COLO668 (cell line): ENCODE results near the gene FOXO3.
A peak's percentile ranks its signal among the peaks of the same experiment; 100 is the strongest.

Experiments used
- DNase-seq: peaks from one replicate; lab custom pipeline; 2025; ENCODE audit not compliant: unreplicated experiment; lab: John Stamatoyannopoulos, UW

The FOXO3 gene

DNA sequence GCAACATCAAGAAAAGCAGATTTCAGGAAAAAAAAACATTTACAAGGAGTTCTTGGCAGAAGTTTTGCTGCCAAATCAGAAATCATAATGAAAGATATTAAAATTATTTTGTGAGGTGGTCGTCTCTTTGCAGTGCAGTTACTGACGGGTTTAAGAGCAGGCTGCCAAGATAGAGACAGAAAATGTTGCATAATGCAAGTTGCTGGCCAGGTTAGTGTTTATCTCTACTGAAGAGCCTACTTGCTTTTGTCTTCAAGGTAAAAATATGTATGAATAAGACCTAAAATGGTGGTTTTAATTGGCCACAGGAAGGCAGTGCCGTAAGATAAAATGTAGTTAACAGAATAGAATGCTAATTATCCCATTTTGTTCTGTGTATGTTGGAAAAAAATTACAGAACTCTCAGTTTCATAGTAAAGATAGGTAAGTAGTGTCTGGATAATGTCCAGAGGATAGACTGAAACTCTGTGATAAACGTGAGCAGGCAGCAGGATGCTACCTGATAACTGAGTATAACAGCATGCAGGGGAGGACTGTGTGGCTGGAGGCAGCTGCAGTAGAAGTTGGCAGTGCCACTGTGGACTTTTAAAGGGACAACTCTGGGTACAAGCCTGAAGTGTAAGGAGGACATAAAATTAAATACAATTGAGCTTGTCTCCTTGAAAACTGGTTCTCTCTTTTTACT, 13.9 kb downstream of the FOXO3 start:
- DNase-seq, result no peak

DNA sequence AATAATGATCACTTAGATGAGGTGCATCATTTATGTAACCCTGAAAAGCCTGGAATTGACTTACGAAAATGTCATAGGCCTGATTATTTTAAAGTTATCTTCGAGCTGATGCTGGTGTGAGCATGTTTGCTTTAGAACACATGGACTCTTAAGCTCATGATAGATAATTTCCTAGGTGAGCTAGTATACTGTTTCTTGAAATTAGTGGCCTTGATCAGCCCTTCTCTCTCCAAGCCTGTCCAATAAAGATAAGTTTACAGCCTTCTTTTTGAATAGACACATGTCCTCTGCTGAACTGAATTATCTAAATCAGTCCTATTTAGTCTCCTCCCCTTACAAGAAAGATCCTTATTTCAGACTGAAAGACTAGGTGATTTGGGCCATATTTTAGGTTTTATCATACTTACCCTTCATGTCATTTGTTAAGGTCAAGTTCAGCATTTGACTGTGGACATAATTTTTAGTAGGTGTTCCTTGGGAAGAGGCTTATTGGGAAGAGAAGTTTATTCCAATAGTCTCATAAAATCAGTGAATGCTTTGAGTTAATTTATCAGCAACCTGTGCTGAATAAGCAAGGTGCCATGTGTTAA, 15.3 kb downstream of the FOXO3 start:
- DNase-seq, result no peak

DNA sequence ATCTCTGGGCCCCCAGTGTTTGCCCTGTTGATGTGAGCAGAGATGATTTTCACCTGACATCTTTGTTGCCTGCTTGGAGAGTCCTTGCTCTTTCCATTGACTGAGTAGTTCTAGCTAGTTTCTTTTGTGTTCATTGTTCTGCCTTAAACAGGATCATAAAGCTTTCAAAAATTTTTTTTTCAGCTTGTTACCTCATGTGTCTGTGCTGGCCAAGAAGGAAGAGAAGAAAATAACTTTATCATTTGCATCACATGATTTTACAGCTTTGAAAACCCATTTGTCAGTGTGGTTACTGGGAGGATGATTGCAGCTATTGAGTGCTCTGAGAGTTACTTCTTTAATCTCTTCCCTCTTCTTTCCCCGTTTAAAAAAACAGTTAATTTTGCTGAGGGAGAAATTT, 16.0 kb downstream of the FOXO3 start:
- DNase-seq, result no peak

DNA sequence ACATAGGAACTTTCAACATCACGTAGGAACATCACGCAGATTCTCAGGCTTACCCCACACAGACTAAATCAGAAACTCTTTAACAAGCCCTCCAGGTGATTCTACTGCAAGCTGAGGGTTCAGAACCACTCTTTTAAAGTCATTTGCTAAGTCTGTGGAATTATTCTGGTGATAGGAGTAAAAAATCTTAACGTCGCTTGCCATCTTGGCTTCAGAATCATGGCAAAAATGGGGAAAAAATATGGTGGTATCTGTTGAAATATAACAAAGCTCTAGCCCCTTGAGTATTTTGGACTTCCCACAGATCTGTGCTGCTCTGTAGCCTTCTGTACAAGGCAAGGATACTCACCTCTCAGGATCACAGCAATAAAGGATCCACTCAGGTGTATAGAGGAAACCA, 17.4 kb downstream of the FOXO3 start:
- DNase-seq, result no peak

DNA sequence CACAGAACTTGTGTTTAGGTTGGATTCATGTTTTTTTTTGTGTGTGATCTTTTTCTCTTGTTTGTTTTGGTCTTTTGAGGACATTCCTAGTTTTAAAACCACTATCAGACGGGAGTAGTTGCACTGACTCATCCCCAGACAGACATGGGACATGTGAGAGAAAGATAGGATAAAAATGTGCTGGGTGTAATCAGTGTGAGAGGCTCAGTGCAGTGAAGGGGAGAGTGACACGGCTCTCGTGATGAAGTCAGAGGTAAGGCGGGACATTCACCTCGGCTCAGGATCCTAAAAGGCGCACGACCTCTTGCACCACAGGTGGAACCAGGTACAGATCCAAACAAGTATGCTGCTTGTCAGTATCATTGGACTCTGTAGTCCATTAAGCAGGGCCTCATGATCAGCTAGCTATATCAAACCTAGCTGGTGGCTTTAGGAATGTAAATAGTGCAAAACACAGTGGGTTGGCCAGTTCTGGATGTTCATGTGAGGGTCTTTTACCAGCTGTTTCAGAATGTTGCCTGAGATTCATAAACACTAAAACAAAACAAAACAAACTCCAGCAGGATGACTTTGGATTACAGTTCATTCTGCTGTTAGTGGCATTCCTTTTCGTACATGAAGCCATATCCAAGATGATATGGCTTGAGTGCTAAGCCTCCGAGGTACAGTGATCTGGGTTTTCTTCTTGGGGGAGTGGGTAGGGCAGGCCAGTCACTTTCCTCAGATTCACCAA, 18.0 kb downstream of the FOXO3 start:
- DNase-seq, result no peak

DNA sequence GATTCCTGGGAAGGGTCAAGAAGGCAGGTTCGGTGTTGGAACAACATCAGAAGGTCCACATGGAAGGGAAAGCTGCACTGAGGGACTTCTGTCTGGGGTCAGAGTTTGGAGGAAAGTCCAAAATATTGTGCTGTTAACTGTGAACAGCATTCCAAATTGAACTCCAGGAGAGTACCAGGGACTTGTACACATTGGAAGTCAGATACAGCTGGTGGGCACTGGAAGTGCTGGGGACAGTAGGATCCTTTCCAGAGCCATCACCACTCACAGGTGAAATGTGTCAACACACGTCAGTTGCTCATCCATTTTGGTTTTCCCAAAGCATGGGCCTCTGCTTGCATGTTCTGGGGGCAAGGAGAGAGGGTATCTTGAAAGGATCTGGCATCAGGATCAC, 18.6 kb downstream of the FOXO3 start:
- DNase-seq, result no peak

DNA sequence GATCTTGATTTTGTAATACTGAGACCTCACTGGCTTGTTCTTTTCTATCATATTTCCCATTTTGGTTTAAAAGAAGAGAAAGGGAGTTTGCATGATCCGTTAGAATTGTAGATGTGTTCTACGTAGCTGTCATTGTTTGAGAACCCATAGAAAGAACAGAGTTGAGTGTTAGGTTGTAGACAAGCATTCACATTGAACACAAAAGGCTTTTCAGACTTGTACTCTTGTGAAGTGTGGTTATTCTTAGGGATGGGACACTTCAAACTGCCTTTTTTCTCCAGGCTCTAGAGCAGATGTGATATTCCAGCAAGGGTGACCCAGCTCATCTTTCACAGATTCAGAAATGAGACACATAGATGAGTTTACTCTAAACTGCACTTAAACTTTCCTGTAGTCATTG, 19.9 kb downstream of the FOXO3 start:
- no peak for DNase-seq

DNA sequence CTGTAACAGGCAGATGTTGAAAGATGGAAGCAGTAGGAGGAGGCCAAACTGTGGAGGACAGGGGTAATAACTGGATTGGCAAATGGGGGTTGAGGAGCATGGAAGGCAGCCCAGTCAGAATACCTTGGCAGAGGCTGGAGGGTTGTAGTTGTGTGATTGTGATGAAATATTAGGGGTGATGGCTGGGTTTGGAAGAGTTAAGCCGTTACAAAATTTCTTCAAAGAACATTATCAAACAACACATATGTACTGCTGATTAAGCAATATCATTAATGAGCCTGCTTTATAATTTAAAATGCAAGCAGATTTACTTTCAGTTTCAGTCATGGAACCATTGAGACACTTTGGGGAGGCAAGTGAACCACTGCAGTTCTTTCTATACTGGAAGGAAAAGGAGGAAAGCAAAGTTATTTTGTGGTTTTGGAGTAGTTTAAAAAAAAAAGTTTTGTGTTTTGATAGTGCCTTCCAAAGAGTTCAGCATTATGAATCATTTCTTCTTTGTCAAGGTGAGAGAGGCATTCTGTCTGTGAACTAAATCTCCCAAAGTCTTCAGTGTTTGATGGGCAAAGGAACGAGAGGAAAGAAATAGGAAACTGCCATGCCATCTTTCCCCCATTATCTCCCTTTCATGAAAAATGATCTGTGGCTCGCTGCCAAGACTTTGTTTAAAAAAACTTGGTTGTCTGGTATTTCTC, 20.7 kb downstream of the FOXO3 start:
- peak; percentile 26 for DNase-seq

DNA sequence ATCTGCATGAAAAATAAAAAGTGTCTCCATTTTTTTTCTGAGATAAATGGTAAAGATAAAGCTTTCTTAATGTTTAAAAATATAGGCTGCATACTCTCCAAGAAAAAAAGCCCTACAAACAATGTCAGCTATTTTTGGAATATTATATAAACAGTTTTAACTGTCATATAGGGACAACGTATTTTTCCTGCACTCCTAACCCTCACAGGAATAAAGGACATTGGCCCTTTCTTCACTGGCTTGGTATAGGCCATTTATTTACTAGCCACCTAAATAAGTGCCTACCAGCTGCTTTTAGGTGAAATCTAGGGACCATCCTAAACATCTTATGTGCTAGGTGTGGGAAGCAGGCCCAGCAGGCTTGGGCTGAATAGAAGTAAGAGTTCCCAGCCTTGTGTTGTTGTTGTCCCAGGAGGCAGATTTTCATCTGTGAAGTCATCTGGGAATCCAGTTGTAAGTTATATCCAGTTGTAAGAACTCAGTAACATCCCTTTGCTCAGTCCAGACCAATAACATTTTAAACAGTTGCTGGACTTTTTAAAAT, 21.3 kb downstream of the FOXO3 start:
- no peak for DNase-seq

DNA sequence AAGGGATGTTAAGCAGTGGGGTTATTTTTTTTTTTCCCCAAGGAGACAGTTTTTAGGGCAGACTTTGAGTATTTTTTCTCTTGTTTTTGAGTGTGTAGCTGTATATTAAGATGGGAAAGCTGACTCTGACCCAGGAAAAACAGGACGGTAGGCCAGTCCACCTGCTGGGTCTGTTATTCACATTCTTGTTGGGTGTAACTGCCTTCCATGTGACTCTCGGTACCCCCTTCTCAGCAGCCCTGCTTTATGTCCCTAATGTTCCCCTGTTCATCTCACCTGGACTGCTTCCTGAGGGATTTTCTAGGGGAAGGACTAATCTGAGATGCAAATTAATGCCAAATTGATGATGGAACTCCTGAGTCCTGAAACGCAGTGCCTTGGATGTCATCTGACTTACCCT, 21.9 kb downstream of the FOXO3 start:
- DNase-seq, result no peak

DNA sequence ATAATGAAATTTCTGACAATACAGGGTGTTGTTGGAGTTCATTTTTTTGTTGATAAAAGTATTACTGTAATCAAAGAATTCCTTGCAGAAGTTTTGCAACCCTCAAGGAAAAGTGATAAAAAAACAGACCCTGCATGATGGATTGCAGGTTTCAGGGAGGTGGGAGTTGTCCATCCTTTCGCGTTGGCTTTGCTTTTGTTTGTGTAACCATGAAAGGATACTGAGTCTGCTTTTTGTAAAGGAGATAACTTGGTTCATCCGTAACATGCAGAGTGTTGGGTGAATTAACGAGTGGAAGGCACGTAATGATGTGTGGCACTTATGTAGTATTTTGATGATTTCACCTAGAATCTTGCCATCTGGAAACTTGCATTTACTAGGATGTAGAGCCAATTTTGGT, 23.6 kb downstream of the FOXO3 start:
- no peak for DNase-seq

DNA sequence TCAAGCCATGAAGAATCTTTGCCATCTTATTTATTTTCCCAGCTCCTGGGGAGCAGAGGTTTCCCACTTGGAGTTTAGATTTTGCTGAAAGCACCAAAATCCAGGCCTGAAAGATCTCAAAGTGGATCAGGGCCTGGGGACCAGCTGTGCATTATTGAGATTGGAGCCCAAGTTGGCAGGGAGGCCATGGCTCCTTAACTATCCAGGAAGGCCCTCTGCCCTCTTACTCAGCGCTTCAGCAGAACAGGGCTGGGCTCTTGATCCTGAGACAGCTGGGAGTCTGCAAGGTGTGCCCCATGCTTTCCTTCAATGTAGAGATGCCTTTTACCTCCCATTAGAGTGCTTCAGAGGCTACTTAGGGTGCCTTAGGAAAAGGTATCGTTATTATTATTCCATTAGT, 24.6 kb downstream of the FOXO3 start:
- DNase-seq, result no peak

DNA sequence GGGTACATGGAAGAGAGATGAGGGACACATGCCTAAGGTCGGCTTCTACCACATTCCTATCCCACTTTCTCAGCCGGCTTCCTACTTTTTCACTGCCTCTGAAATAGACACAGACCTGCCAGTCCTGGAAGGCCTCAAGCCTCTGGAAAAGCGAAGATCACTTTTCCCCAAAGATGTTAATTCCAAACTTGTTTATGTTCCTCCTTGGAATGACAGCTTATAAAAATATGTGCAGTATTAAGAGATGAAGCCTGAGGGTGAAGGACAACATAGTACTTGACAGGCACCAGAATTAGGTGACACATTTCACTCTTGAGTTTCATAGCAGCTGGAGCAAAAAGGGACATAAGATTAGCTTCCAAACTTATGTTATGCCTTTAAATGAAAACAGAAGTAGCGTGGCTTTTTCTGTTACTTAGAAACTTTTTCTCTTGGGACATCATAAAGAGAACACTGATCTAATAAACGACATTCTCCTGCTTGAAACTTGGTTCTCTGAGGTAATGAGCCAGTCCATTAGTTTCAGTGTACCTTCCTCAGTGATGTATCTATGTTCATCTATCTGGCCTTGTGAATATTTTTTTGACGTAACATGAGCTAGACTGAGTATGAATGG, 25.3 kb downstream of the FOXO3 start:
- DNase-seq, result no peak

DNA sequence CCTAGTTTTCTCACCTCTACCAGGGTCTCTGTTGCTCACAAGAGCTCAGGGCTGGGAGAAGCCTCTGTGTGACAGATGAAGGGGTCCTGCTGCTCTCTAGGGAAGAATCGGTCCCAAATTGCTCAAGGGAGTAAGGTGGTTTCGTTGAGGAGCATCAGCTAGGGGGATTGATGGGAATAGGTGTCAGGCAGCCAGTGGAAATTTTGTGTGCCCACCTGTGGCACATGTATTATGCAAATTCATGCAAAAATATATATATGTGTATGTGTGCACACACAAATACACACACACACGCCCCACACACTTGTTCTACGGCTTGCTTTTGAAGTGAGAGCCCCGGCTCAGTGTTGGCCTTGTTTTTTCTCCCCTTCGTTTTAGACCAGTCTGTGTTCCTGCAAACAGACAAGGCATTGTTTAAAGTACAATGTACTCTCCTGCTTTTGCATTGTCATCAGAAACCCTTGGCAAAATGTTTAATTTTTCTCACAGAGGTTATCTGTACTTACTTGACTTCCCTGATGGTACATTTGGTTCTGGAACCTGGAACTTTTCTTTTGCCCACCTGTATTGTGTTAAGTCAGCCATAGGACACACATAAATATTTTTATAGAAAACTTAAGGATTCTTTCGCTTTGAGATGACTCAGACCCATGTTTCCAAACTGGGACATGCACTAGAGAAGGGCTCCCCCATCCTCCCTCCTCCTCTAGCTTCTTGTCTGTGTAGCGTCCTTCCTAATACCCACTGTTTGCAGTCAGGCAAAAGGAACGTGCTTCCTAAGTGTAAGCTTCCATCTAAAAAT, 26.7 kb downstream of the FOXO3 start:
- no peak for DNase-seq

DNA sequence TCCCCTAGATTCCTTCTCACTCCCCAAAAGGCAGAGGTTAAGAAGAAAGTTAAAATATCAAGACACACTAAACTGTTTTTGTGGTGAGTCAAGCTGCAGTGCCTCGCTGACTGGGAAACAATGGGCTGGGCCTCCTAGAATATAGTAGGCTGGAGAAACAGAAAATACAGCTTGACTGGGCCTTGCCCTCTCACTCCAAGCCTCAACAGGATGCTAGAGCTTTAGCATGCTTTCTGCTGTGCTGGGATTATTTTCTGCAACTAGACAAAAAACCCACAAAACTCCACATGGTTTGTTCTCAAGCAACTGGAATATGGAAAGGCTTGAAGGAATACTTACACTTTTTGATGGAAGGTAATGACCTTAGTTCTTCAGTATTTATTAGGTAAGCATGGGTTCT, 27.9 kb downstream of the FOXO3 start:
- DNase-seq, result no peak

DNA sequence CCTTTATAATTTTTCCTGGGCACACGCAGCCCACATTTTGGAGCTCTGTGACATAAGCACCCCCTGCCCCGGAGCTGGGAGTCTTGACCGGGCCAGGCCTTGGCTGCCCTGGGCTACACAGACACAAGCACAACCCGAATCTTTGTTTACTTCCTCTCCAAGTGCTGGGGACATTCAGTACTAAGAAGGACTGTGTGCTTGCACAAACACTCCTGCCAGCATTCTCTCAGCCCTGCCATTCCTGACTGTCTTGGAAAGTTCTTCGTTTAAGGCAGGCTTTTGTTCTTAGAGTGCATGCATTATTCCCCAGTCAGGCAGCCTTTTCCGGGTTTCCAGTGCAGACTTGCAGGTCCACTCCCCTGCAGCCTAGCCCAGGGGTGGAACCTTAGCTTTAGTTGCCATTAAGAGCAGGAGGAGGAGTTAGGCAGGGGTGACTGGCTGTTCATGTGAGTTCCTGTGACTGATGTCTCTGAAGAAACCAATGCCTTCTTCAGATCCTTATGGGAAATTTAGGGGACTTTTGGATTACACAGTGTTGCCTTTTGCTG, 28.6 kb downstream of the FOXO3 start:
- DNase-seq, result no peak

DNA sequence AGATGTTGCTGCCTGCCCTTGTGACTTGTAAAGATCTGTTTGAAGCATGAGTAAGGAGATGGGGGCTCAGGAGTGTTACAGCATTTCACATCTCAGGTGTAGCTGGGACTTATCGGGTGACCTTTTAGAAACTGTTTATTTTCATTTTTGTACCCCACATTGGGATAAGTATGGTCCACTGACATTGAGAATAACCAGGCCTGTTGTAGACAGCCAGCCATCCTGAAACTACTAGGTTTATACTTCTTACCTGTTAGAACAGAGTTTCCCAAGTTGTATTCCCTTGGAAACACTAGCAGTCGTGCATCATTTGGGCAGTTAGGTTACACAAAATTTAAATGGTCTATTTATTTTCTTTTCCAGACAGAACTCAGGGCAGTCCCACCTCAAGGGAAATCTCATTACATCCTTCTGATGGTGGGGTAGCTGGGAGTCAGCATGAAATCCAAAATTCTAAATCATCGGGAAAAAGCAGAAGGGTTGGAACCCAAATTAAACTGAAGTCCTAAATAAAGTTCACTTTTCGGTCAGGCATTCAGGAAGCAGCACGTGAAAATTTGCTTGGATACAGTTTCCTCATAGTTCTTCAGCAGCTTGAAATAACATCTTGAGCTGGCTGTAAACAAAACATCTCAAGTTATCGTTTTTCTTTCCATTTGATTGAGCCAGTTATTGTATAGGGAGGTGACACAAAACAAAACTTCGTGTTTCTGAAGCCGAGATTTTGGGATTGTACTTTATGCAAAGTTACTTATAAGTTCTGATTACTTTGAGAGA, 30.5 kb downstream of the FOXO3 start:
- no peak for DNase-seq

DNA sequence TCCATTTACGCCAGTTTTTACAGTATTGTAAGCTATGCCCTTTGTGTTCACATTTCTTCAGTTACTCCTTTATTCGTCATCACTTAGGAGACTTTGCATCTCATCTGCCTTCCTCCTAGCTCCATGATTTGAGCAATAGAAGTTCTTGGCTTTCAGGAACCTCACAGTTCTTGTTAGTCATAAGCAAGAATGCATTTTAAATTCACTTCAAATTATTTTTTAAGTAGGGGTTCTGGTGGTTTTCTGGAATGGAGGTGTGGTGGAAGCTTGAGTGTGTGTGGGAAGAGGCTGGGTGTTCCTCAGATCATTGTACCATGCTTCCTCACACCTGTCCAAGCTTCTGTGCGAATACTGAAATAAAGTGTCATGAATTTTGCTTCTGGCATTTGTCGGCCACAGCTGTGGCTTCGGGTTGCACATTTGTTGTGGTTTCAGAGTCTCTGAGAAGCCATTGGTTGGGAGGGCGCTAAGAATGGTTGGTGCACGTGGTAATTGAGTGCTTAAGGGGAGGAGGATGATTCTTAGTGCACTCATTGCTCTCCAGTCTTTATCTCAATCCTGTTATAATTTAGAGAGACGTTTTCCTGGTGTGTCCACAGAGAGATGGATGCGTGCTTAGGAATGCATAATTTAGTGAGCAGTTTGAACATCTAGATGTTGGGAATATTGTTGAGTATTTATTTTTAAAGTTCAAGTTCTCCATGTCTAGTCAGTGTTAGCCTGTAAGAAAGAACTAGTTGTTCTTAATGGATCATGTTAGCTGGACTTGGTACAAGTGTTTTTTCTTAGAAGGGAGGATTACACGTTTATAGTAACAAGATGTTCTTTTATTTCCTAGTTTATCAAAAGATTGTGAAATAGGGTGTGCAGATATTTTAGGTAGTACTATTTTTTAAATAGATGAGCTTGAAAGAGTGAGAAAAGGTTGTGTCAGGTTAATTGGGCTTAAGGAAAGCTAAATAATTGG, 31.9 kb downstream of the FOXO3 start:
- peak; percentile 48 for DNase-seq
